Neuron (in vitro differentiated cells): ENCODE measurements around the gene SYTL4.
"Not testable (repeated sequence)": the region's sequence is repeated elsewhere in the genome, so short reads cannot be mapped to it uniquely, and the experiment has no call there.

Experiments used
- H2AFZ ChIP-seq: one replicate; pipeline ENCODE4 v1.6.1; 2013; ENCODE audit warnings: low read depth, mild to moderate bottlenecking, inconsistent platforms, low read length, moderate library complexity
- H3K27me3 ChIP-seq: one replicate; pipeline ENCODE4 v1.6.1; 2013; ENCODE audit warnings: low read length; ENCODE audit not compliant: insufficient read depth
- H3K36me3 ChIP-seq: one replicate; pipeline ENCODE4 v1.6.1; 2013; ENCODE audit warnings: low read length; ENCODE audit not compliant: insufficient read depth
- H3K4me1 ChIP-seq: one replicate; pipeline ENCODE4 v1.6.1; 2013; ENCODE audit warnings: low read length; ENCODE audit not compliant: insufficient read depth
- H3K4me3 ChIP-seq: 2 replicates; pipeline ENCODE4 v1.5.1; 2013; ENCODE audit warnings: mild to moderate bottlenecking, low read length, moderate library complexity
- H3K9me3 ChIP-seq: one replicate; pipeline ENCODE4 v1.6.1; 2013; ENCODE audit warnings: low read length

SYTL4 gene

DNA sequence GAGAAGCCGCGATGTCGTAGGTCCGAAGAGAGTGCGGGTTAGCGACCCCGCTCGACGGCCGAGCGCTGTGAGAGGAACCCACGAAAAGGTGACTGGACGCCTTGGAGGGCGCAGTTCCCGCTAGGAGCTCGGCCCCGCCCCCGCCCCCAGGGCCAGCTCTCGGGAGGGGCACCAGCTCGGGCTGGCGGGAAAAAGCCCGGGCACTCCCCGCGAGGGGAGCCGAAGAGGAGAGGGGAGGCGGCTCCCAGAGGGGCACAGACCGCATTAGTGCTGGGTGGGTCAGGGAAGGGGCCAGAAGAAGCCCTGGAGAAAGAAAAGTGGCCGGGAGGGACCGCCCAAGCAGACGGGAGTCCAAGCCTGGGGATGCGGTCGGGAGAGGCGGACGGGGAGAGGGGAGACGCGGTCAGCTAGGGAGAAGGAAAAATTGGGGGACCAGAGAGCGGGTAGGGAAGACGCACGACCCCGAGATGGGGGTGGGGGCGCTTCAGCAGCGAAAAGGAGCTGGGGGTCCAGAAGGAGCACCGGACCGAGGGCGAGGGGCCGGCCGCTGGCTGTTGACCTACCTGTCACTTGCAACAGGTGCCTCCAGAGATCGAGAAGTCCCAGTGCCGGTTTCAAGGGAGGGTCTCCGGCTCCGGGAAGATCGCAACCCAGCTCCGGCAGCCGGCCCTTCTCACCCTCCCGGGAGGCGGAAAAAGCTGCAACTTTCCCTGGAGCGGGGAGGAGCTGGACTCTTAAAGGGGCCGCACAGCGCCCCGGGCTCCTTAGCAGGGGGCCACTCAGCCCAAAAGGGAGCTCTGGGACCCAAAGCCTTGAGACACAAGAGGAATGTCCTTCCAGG, at the start of gene SYTL4:
SYTL4 (minus strand) TSS at position 681 of the 841 bp plus-strand sequence. CDS start 30,084 bp downstream, outside the sequence.
- H3K9me3 ChIP-seq: no peaks in the 10 kb centered on the region

DNA sequence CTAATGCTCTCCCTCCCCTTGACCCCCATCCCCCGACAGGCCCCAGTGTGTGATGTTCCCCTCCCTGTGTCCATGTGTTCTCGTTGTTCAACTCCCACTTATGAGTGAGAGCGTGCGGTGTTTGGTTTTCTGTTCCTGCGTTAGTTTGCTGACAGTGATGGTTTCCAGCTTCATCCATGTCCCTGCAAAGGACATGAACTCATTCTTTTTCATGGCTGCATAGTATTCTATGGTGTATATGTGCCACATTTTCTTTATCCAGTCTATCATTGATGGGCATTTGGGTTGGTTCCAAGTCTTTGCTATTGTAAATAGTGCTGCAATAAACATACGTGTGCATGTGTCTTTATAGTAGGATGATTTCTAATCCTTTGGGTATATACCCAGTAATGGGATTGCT, 37.5 kb upstream of the SYTL4 start:
- H3K27me3 ChIP-seq, H2AFZ ChIP-seq: not testable (repeated sequence)

More for the DNA sequence above, at the start of gene SYTL4:
- peak within 1 kb of the TSS; percentile 22 for H3K4me3 ChIP-seq
- H3K27me3 ChIP-seq: peaks cover 37% of the 10 kb centered on the region
- no peak within 1 kb of the TSS for H2AFZ ChIP-seq
- H3K4me1 ChIP-seq: no peaks in the 10 kb centered on the region
- H3K36me3 ChIP-seq: no peaks in the 10 kb centered on the region

DNA sequence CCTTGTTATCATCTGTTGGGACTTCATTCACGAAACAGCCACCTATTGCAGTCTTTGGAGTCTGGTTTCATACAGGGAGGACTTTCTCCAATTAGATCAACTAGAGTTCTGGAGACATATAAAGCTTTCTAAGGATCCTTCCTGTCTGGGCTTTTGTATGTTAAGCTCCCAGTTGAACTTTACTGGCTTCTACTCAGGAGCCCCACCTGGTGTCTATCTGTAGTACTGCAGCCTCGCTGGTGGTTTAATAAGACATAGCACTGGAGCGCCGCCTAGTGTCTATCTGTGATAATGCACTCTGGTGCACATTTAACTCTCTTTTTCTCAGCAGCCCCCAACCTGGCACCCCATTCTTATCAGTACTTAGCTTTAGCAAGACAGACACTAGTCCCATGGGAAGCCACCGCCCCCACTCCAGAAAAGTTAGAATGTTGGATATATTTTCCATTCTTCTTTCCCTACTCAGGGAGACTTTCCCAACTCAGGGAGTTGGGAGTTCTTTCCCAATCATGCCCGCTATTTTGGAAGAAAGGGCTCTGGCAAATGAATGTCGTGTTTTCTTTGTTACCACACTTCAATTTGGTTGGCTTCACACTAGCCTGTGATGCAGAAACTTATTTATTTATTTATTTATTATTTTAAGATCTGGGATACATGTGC, 36.9 kb upstream of the SYTL4 start:
- Histone ChIP-seq H3K4me3 (no peak overlapping the region), H3K27me3 (no peaks in the 10 kb centered on the region), H2AFZ (no peak overlapping the region), H3K9me3 (no peaks in the 10 kb centered on the region), H3K4me1 (no peaks in the 10 kb centered on the region), H3K36me3 (no peaks in the 10 kb centered on the region)

More for the DNA sequence above, 37.5 kb upstream of the SYTL4 start:
- H3K9me3 ChIP-seq, H3K4me1 ChIP-seq, H3K36me3 ChIP-seq, H3K4me3 ChIP-seq: not testable (repeated sequence)

DNA sequence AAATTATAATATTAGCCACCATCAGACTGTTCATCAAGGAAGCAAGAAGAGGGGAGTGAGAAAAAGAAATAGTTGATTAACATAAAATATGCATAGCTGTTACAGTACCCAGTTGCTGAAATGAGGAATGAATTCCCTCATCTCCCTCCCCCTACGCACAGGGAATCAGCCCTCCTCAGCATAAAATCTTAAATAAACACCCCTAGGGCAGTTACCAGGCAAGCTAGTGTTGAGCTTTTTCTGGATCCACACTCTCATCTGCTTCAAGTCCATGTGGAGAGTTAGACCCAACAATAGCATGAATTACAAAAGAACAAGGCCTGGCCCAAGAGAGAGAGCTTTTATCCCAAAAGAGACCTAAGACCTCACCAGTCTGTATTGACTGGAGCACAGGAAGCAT, 19.0 kb upstream of the SYTL4 start:
- Histone ChIP-seq H3K4me1 (no peaks in the 10 kb centered on the region), H3K4me3 (no peak overlapping the region), H3K36me3 (no peaks in the 10 kb centered on the region), H3K27me3 (no peaks in the 10 kb centered on the region), H2AFZ (no peak overlapping the region), H3K9me3 (no peaks in the 10 kb centered on the region)

DNA sequence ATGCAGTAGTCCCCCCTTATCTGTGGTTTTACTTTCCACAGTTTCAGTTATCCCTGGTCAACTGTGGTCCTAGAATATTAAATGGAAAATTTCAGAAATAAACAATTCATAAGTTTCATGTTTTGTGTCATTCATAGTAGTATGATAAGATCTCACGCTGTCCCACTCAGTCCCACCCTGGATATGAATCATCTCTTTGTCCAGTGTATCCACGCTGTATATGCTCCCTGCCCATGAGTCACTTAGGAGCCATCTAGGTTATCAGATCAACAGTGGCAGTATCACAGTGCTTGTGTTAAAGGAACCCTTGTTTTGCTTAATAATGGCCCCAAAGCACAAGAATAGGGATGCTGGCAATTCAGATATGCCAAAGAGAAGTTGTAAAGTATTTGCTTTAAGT, 16.2 kb upstream of the SYTL4 start:
- H3K4me3 ChIP-seq: no peak overlapping the region
- no peaks in the 10 kb centered on the region for H3K9me3 ChIP-seq
- H3K4me1 ChIP-seq: no peaks in the 10 kb centered on the region
- H2AFZ ChIP-seq: no peak overlapping the region
- no peaks in the 10 kb centered on the region for H3K36me3 ChIP-seq
- H3K27me3 ChIP-seq: peaks cover 7% of the 10 kb centered on the region

DNA sequence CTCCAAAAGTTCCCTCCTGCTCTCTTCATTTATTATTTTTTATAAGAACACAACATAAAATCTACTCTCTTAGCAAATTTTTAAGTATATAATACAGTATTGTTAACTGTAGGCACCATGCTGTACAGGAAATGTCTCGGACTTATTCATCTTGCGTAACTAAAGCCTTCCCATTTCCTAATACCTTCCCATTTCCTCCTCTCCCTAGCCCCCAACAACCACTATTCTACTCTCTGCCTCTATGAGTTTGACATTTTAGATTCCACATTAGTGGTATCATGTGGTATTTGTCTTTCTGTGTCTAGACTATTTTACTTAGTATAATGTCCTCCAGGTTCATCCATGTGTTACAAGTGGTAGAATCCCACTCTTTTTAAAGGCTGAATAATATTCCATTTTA, 15.8 kb upstream of the SYTL4 start:
- Histone ChIP-seq H3K36me3 (no peaks in the 10 kb centered on the region), H3K27me3 (peaks cover 8% of the 10 kb centered on the region), H2AFZ (no peak overlapping the region), H3K9me3 (no peaks in the 10 kb centered on the region), H3K4me3 (no peak overlapping the region), H3K4me1 (no peaks in the 10 kb centered on the region)

DNA sequence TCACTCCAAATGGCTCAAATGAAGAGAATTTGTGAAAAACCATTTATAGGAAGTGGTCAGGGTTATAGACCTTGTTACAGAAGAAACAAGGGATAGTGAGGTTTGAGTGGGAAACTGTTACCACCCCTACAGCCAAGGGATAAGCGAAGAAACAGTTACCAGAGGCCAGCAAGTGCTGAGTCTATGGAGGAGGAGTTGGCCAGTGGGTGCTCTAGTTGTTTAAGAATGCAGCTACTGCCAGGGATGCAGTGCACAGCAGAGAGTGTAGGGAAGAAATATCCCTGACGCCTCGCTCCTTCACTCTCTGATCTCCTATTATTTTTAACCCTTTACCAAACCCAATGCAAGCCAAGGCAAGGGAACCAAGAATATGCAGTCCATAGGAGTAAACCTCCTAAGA, 15.2 kb upstream of the SYTL4 start:
- H3K9me3 ChIP-seq: no peaks in the 10 kb centered on the region
- H3K27me3 ChIP-seq: peaks cover 8% of the 10 kb centered on the region
- H3K4me3 ChIP-seq: no peak overlapping the region
- no peaks in the 10 kb centered on the region for H3K36me3 ChIP-seq
- H3K4me1 ChIP-seq: no peaks in the 10 kb centered on the region
- H2AFZ ChIP-seq: no peak overlapping the region

DNA sequence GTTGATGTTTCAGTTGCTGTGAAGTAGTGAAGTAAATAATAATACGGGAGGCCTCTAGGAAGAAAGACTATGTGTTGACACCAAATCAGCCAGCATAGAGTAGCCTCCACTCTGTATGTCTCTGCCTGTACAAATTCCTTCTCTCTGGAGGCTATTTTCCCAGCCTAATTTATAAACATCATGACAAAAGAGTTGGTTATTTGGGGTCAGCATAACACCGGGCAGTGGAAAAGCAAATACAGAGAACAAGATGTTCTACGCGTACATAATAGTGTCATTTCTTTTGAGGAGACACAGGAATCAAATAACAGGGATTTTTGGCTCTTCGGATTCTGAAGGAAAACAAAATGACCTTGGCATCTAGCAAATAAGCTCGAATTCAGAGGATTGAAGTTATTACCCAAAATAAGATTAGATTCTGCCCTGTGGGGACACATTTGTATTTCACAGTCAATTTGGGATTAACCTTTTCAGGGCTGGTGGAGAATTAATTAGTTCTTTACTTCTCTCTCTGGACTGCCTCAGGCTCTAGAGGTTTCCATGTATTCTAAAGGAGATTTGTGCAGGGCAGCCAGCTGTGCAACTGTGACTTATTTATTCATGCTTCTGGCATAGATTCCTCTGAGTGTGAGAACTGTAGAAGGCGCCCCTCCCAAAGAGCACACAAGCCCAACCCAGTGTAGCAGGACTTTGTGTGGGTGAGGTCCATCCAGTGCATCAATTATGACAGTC, 14.1 kb upstream of the SYTL4 start:
- Histone ChIP-seq H2AFZ (no peak overlapping the region), H3K9me3 (no peaks in the 10 kb centered on the region), H3K4me3 (no peak overlapping the region), H3K4me1 (no peaks in the 10 kb centered on the region), H3K36me3 (no peaks in the 10 kb centered on the region), H3K27me3 (peaks cover 8% of the 10 kb centered on the region)

DNA sequence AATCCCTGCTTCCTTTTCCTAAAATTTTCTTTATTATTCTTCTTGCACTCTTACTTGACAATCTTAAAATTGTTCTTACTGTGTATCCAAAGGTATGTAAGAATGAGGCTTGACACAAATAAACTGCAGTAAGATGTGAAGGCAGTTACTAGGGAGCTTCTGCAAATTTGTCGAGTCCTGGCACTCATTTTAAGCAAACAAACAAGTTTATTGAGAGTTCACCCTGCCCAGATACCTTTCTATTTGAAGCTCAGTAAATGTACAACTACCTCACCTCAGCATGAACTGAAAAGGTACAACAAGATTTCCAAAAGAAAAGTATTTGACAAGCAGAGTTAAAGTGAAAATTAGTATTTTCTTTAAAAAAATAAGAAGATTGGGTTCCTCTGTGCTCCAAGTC, 13.3 kb upstream of the SYTL4 start:
- Histone ChIP-seq H3K9me3 (no peaks in the 10 kb centered on the region), H2AFZ (no peak overlapping the region), H3K27me3 (peaks cover 8% of the 10 kb centered on the region), H3K4me3 (no peak overlapping the region), H3K4me1 (no peaks in the 10 kb centered on the region), H3K36me3 (no peaks in the 10 kb centered on the region)

DNA sequence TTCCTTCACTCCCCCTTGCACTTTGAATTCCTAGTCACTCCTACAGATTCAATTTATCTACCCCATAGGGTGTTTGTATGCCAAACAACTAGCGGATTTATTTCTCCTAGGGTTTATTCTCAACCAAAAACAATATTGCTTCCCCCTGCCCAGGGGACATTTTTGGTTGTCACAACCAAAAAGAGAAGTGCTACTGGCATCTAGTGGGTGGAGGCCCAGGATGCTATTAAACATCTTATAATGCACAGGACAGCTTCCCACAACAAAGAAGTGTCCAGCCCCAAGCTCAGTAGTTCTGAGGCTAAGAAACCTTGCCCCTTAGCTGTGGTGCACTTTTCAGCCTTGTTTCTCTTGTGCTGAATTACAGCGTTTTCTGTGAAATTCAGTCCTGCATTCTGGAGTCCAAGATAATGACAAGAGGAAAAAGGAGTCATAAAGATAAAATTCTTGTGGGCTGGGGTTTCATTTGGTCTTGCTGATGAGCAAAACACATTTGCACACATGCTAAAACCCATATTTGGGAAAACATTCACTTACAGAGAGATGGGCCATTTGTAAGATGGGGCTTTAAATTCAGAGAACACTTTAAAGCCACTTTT, 11.2 kb upstream of the SYTL4 start:
- H3K4me3 ChIP-seq: no peak overlapping the region
- H3K4me1 ChIP-seq: no peaks in the 10 kb centered on the region
- no peaks in the 10 kb centered on the region for H3K36me3 ChIP-seq
- H3K27me3 ChIP-seq: peaks cover 11% of the 10 kb centered on the region
- H3K9me3 ChIP-seq: no peaks in the 10 kb centered on the region
- no peak overlapping the region for H2AFZ ChIP-seq

DNA sequence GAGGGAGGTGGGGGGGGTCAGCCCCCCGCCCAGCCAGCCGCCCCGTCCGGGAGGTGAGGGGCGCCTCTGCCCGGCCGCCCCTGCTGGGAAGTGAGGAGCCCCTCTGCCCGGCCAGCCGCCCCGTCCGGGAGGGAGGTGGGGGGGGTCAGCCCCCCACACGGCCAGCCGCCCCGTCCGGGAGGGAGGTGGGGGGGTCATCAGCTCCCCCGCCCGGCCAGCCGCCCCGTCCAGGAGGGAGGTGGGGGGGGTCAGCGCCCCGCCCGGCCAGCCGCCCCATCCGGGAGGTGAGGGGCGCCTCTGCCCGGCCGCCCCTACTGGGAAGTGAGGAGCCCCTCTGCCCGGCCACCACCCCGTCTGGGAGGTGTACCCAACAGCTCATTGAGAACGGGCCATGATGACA, 7.9 kb downstream of the SYTL4 start:
- not testable (repeated sequence) for H3K36me3 ChIP-seq, H3K9me3 ChIP-seq, H3K4me1 ChIP-seq, H2AFZ ChIP-seq, H3K27me3 ChIP-seq, H3K4me3 ChIP-seq

DNA sequence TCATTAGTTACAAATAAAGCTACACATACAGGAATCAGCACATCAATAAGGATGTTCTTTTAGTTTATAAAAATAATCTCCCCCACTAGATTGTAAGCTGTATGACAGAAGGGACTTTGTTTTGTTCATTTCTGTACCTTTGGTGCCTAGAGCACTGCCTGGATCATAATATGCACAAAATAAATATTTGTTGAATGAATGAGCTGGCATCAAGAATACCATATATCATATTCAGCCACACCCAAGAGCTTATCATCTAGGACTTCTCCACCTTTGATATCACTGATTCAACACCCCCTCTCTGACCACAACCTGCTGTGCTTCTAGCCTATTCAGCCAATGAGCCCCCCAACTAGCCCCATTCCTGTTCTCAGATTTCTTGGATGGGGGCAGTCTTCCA, 10.6 kb downstream of the SYTL4 start:
- H3K4me3 ChIP-seq: no peak overlapping the region

DNA sequence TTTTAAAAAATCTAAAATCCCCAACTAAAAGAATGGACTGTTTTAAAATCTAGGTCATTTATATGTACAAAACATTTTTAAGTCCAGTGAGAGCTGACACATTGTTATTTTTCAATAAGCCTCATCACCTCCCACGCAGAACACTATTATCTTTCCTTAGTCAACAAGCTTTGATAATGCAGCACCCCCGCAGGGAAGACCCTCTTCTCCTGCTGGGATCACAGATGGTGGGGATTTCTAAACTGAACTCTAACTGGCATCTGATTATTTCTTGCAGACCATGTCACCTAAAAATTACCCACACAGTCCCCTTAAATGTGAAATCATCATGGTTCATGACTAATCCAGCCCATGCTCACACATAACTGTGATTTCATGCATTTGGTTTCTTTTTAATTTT, 11.6 kb downstream of the SYTL4 start:
- Histone ChIP-seq H3K4me1 (no peaks in the 10 kb centered on the region), H2AFZ (no peak overlapping the region), H3K4me3 (no peak overlapping the region), H3K9me3 (no peaks in the 10 kb centered on the region), H3K27me3 (peaks cover 4% of the 10 kb centered on the region), H3K36me3 (no peaks in the 10 kb centered on the region)

More for the DNA sequence above, 10.6 kb downstream of the SYTL4 start:
- Histone ChIP-seq H3K4me1 (no peaks in the 10 kb centered on the region), H3K36me3 (no peaks in the 10 kb centered on the region), H3K27me3 (peaks cover 4% of the 10 kb centered on the region), H3K9me3 (no peaks in the 10 kb centered on the region), H2AFZ (no peak overlapping the region)
